Osteoblast (primary cell): Measurements from ENCODE around the gene ENTREP1. TPM values are rescaled to one million over a fixed set of nuclear protein-coding genes. Genes with fewer than 3 reads are reported as not detected.
"Not testable (repeated sequence)": the region's sequence is repeated elsewhere in the genome, so short reads cannot be mapped to it uniquely, and the experiment has no call there.

Source experiments
- DNase-seq: peaks from one replicate; pipeline ENCODE4 v3.0.0; 2011; ENCODE audit warnings: low spot score, mixed read lengths; ENCODE audit not compliant: insufficient read length; ENCODE audit errors: missing footprints
- H2AFZ ChIP-seq: 2 replicates; pipeline ENCODE4 v1.6.0; 2011; ENCODE audit warnings: mild to moderate bottlenecking, low read length
- H3K27ac ChIP-seq: 2 replicates; pipeline ENCODE4 v1.5.1; 2011; ENCODE audit warnings: mild to moderate bottlenecking, low read depth, low read length, moderate library complexity
- H3K27me3 ChIP-seq: 2 replicates; pipeline ENCODE4 v1.6.0; 2012; ENCODE audit warnings: mild to moderate bottlenecking, control low read depth, inconsistent platforms, low read length, moderate library complexity; ENCODE audit not compliant: insufficient read depth
- H3K36me3 ChIP-seq: 2 replicates; pipeline ENCODE4 v1.5.1; 2011; ENCODE audit warnings: mild to moderate bottlenecking, low read length, control low read depth, moderate library complexity; ENCODE audit not compliant: insufficient read depth
- H3K4me1 ChIP-seq: 2 replicates; pipeline ENCODE4 v1.5.1; 2011; ENCODE audit warnings: mild to moderate bottlenecking, low read length, control low read depth, moderate library complexity; ENCODE audit not compliant: insufficient read depth
- H3K4me2 ChIP-seq: 2 replicates; pipeline ENCODE4 v1.6.0; 2011; ENCODE audit warnings: mild to moderate bottlenecking, low read length; ENCODE audit not compliant: insufficient read depth
- H3K4me3 ChIP-seq: fragments of 200-600 bp; sonication (generic); 3 replicates; pipeline ENCODE4 v1.5.1; 2012; ENCODE audit warnings: mild to moderate bottlenecking, low read length, inconsistent platforms; ENCODE audit not compliant: insufficient read depth
- H3K79me2 ChIP-seq: 2 replicates; pipeline ENCODE4 v1.6.0; 2012; ENCODE audit warnings: mild to moderate bottlenecking, low read length, control low read depth, inconsistent platforms; ENCODE audit not compliant: insufficient read depth
- H3K9me3 ChIP-seq: 2 replicates; pipeline ENCODE4 v1.5.1; 2011; ENCODE audit warnings: low read depth, low read length, control low read depth
- H4K20me1 ChIP-seq: 2 replicates; pipeline ENCODE4 v1.6.0; 2012; ENCODE audit warnings: mild to moderate bottlenecking, low read length, control low read depth; ENCODE audit not compliant: insufficient read depth
- CTCF ChIP-seq: IDR thresholded peaks from 2 replicates; pipeline ENCODE4 v1.5.1; 2011; ENCODE audit warnings: mild to moderate bottlenecking, low read depth, low read length, moderate library complexity; ENCODE audit errors: extremely low read depth
- total RNA-seq: library from RNA; depleted of rRNA; stranded (reverse); fragments of >200 nt; gene quantifications from 2 replicates; pipeline ENCODE4 v1.2.3, GENCODE V29; 2012

Gene ENTREP1
- total RNA-seq, 1 donor, result under 0.01 TPM

GRCh38 chr9:69433968-69434367, 109.0 kb downstream of the ENTREP1 start:
- no peak for TF ChIP-seq CTCF
- H3K4me3 ChIP-seq, result no peak overlapping the region
- H3K36me3 ChIP-seq, result no peaks in the 10 kb centered on the region
- H3K4me2 ChIP-seq, result no peak overlapping the region
- no peak overlapping the region for H2AFZ ChIP-seq
- H3K9me3 ChIP-seq, result no peaks in the 10 kb centered on the region
- H3K79me2 ChIP-seq, result no peaks in the 10 kb centered on the region
- no peaks in the 10 kb centered on the region for H3K4me1 ChIP-seq
- H3K27ac ChIP-seq, result no peak overlapping the region
- H4K20me1 ChIP-seq, result no peaks in the 10 kb centered on the region
- no peaks in the 10 kb centered on the region for H3K27me3 ChIP-seq
- no peak for DNase-seq

GRCh38 chr9:69439654-69440053, 114.6 kb downstream of the ENTREP1 start:
- H2AFZ ChIP-seq, H3K9me3 ChIP-seq, H3K79me2 ChIP-seq, H3K4me3 ChIP-seq, DNase-seq, H3K4me2 ChIP-seq, H3K4me1 ChIP-seq, H3K27me3 ChIP-seq, H3K27ac ChIP-seq, H4K20me1 ChIP-seq, H3K36me3 ChIP-seq: not testable (repeated sequence)

GRCh38 chr9:69440254-69440955, 115.4 kb downstream of the ENTREP1 start:
- H3K27me3 ChIP-seq, H3K36me3 ChIP-seq, H3K4me1 ChIP-seq, H3K4me2 ChIP-seq, H4K20me1 ChIP-seq, DNase-seq, H3K9me3 ChIP-seq, H3K27ac ChIP-seq, H3K79me2 ChIP-seq, H3K4me3 ChIP-seq, H2AFZ ChIP-seq: not testable (repeated sequence)

Other genes with a start within 250 kb of the ENTREP1 start
- gene TJP2, start 150.9 kb upstream of the ENTREP1 start, total RNA-seq, result 28.6 and 30.4 TPM in 2 replicates